ENCODE measurements around the gene ARHGAP42. TPM values are rescaled to one million over a fixed set of nuclear protein-coding genes. Genes with fewer than 3 reads are reported as not detected.
A peak's percentile ranks its signal among the peaks of the same experiment; 100 is the strongest.

The ARHGAP42 gene
- total RNA-seq, 1 experiment from 2014 or later = 11.5 TPM

DNA sequence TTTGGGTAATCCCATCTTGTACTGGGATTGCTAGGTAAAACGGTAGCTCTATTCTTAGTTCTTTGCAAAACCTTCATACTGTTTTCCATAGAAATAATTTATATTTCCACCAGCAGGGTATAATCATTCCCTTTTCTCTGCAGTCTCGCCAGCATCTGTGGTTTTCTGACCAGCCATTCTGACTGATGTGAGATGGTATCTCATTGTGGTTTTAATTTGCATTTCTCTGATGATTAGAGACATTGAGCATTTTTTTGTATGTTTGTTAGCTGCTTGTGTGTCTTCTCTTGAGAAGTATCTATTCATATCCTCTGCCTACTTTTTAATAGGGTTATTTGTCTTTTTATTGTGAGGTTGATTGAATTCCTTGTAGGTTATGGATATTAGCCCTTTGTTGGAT, 221.7 kb downstream of the ARHGAP42 start:
- in situ Hi-C loops (cut with HindIII; ENCODE audit: low pct_unique_long_range_greater_than_20kb, low sequenced_read_pairs) = no loop called here
- DNase-seq (ENCODE audit: low read depth) = no peak

GRCh38 chr11:100910808-100911207, 223.7 kb downstream of the ARHGAP42 start:
- in situ Hi-C loops (cut with HindIII; ENCODE audit: low pct_unique_long_range_greater_than_20kb, low sequenced_read_pairs) = no loop called here
- no peak for DNase-seq (ENCODE audit: low read depth)

DNA sequence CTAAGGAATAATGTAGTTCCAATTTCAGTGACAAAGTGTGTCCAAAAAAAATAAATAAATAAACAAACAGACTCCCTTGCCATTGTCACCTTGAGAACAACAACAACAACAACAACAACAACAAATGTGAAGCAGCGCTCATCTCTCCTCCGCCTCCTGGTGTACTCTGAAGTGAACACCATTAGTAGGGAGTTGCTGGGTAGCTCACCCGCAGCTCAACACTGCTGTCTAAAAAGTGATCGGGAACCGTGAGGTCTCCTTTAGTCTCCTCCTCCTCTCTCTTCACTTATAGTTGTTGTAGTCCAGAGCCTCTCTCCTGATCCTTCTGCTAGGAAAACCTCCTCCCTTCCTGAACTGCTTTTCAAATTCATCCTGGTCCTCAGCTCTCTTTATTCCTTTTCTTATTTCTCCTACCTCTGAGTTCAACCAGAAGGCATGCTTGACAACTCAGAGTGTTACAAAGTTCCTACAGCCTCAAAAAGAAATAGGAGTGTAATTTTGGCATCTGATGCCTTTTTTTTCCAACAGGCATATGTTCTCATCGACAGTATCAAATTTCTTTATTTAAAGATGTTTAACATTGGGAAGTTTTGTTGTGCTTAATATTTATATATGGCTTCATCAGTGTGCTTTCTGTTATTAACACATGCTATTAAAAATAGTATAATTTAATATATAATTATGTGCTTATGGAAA, 227.5 kb downstream of the ARHGAP42 start:
- in situ Hi-C loops (cut with HindIII; ENCODE audit: low pct_unique_long_range_greater_than_20kb, low sequenced_read_pairs) = no loop called here

DNA sequence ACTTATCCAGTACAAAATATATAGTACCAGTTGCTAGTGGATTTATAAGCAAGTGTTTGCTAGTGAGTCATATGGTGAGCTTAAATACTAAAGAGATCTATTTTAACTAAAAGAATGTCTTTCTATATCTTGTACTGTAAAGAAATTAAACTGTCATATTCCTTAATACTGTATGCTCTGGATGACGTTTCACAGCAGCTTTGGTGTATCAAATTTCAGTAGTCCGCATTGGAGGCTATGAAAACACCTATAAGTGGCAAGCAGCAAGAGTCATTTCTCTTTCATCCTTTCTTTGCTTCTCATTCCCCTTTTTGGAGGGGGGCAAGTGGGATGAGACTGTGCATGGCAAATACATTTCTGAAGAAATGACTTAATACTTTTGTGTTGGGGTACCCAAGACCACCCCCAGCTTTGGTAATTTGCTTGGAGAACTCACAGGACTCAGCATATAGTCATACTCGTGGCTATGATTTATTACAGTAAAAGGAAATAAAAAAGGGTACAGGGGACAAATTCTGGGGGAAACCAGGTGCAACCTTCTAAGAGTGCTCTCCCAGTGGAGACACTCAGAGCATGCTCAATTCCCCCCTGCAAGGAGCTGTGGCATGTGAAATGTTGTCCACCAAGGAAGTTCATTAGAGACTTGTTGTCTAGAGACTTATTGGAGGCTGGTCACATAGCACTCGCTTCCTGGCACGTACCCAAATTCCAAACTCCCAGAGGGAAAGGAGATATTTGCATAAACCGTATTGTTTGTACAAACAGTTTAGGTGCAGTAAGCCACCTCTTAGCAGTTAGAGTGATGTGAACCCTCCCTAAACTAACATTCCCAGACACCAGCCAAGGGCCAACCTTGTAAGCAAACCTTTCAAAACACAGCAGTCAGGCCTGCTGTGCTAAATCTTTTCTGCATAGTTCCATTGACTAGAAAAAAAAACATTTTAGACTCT, 231.7 kb downstream of the ARHGAP42 start:
- peak; percentile 15 for DNase-seq (ENCODE audit: low read depth)
- in situ Hi-C loops (cut with HindIII; ENCODE audit: low pct_unique_long_range_greater_than_20kb, low sequenced_read_pairs) = no loop called here

More for the DNA sequence above, 227.5 kb downstream of the ARHGAP42 start:
- no peak for DNase-seq (ENCODE audit: low read depth)

GRCh38 chr11:100920593-100920992, 233.5 kb downstream of the ARHGAP42 start:
- in situ Hi-C loops (cut with HindIII; ENCODE audit: low pct_unique_long_range_greater_than_20kb, low sequenced_read_pairs) = no loop called here

DNA sequence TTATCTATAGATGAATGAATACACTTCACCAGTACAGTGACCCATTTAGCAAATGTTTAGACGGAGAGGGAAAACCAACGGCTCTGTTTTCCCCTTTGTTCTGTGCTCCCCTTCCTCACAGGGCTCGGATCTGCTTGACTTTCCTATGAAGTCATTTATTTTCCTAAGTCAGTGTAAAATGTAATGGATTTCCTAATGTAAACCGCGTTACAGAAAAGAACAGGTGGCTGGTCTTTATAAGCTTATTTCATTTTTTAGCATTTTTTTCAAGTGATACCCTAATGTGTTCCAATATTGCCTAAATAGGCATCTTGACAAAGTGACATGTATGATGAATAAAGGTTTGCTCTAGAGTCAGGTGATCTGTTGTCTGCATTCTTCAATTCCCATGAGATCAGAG, 235.0 kb downstream of the ARHGAP42 start:
- in situ Hi-C loops (cut with HindIII; ENCODE audit: low pct_unique_long_range_greater_than_20kb, low sequenced_read_pairs) = no loop called here
- no peak for DNase-seq (ENCODE audit: low read depth)

More at GRCh38 chr11:100920593-100920992, 233.5 kb downstream of the ARHGAP42 start:
- no peak for DNase-seq (ENCODE audit: low read depth)

GRCh38 chr11:100923555-100923954, 236.5 kb downstream of the ARHGAP42 start:
- in situ Hi-C loops (cut with HindIII; ENCODE audit: low pct_unique_long_range_greater_than_20kb, low sequenced_read_pairs) = no loop called here

GRCh38 chr11:100925935-100926334, 238.8 kb downstream of the ARHGAP42 start:
- peak; percentile 33 for DNase-seq (ENCODE audit: low read depth)
- in situ Hi-C loops (cut with HindIII; ENCODE audit: low pct_unique_long_range_greater_than_20kb, low sequenced_read_pairs) = no loop called here

More at GRCh38 chr11:100923555-100923954, 236.5 kb downstream of the ARHGAP42 start:
- peak; percentile 7 for DNase-seq (ENCODE audit: low read depth)

GRCh38 chr11:100927579-100927978, 240.5 kb downstream of the ARHGAP42 start:
- no peak for DNase-seq (ENCODE audit: low read depth)
- in situ Hi-C loops (cut with HindIII; ENCODE audit: low pct_unique_long_range_greater_than_20kb, low sequenced_read_pairs) = no loop called here

DNA sequence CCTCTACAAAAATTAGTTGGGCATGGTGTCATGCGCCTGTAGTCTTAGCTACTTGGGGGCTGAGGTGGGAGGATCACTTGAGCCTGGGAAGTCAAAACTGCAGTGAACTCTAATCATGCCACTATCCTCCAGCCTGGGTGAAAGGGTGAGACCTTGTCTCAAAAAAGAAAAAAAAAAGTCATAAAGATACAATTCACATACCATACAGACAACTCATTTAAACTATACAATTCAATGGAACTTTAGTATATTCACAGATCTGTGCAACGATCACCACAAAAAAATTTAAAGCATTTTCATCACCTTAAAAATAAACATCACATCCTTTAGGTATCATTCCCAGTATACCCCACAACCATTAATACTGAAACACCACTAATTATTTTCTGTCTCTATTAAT, 241.3 kb downstream of the ARHGAP42 start:
- in situ Hi-C loops (cut with HindIII; ENCODE audit: low pct_unique_long_range_greater_than_20kb, low sequenced_read_pairs) = no loop called here
- DNase-seq (ENCODE audit: low read depth) = no peak

DNA sequence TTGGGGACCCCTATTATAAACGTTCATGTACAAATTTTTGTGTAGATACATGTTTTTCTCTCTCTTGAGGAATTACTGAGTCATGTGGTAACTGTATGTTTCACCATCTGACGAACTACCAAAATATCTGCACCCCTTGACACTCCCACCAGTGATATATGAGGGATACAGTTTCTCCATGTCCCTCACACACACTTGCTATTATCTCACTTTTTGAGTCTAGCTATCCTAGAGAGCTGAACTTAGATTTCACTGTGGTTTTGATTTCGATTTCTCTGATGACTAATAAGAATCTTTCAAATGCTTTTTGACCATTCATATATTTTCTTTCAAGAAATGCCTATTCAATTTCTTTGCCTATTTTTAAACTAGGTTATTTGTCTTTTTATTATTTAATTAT, 242.3 kb downstream of the ARHGAP42 start:
- no peak for DNase-seq (ENCODE audit: low read depth)
- in situ Hi-C loops (cut with HindIII; ENCODE audit: low pct_unique_long_range_greater_than_20kb, low sequenced_read_pairs) = no loop called here

GRCh38 chr11:100930185-100930778, 243.2 kb downstream of the ARHGAP42 start:
- in situ Hi-C loops (cut with HindIII; ENCODE audit: low pct_unique_long_range_greater_than_20kb, low sequenced_read_pairs) = no loop called here
- peak; percentile 41 for DNase-seq (ENCODE audit: low read depth)

GRCh38 chr11:100932474-100933100, 245.5 kb downstream of the ARHGAP42 start:
- peak; percentile 47 for DNase-seq (ENCODE audit: low read depth)
- in situ Hi-C loops (cut with HindIII; ENCODE audit: low pct_unique_long_range_greater_than_20kb, low sequenced_read_pairs) = no loop called here

GRCh38 chr11:100936781-100937180, 249.7 kb downstream of the ARHGAP42 start:
- no peak for DNase-seq (ENCODE audit: low read depth)
- in situ Hi-C loops (cut with HindIII; ENCODE audit: low pct_unique_long_range_greater_than_20kb, low sequenced_read_pairs) = no loop called here

GRCh38 chr11:100939571-100939970, 252.5 kb downstream of the ARHGAP42 start:
- in situ Hi-C loops (cut with HindIII; ENCODE audit: low pct_unique_long_range_greater_than_20kb, low sequenced_read_pairs) = no loop called here
- no peak for DNase-seq (ENCODE audit: low read depth)

- in situ Hi-C loops (cut with HindIII; ENCODE audit: low pct_unique_long_range_greater_than_20kb, low sequenced_read_pairs) = no loop called here
These were observed 253.0 kb downstream of the ARHGAP42 start for GRCh38 chr11:100940111-100940510.

GRCh38 chr11:100941033-100941432, 253.9 kb downstream of the ARHGAP42 start:
- DNase-seq (ENCODE audit: low read depth) = no peak
- in situ Hi-C loops (cut with HindIII; ENCODE audit: low pct_unique_long_range_greater_than_20kb, low sequenced_read_pairs) = no loop called here

More at GRCh38 chr11:100940111-100940510, 253.0 kb downstream of the ARHGAP42 start:
- no peak for DNase-seq (ENCODE audit: low read depth)

- in situ Hi-C loops (cut with HindIII; ENCODE audit: low pct_unique_long_range_greater_than_20kb, low sequenced_read_pairs) = no loop called here
- DNase-seq (ENCODE audit: low read depth) = no peak
These were observed 254.9 kb downstream of the ARHGAP42 start for GRCh38 chr11:100942016-100942415.
